ENCODE measurements around the gene MAST2. TPM values are rescaled to one million over a fixed set of nuclear protein-coding genes. Genes with fewer than 3 reads are reported as not detected.

The MAST2 gene
- total RNA-seq, 4 donors from 2014 or later = 44.9 to 78.3 (median 68.5) TPM

DNA sequence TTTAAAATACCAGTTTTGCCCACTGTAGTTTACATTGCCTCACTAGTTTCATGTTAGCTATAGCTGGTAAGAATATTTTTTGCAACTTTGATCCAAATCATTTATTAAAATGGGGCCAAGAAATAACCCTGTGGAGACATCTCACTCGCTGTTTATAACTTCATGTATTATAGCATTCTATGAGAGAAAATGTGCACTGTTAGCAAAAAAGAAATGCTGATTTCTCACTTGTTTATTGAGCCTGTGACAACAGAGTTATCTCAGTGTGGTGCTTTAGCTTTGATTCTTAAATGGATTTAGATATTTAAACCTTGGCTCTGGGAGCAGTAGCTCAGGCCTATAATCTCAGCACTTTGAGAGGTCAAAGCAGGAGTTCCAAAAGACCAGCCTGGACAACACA, 201.1 kb downstream of the MAST2 start:
- no peak for TF ChIP-seq CTCF (IDR thresholded peaks at IDR 0.05)
- TF ChIP-seq EP300 (IDR thresholded peaks at IDR 0.05) = no peak
- no peak for TF ChIP-seq POLR2AphosphoS5 (IDR thresholded peaks at IDR 0.05)
- TF ChIP-seq POLR2A (IDR thresholded peaks at IDR 0.05; ENCODE audit: low read depth) = no peak
- no peaks in the 10 kb centered on the region for H3K9me3 ChIP-seq
- no peaks in the 10 kb centered on the region for H3K27me3 ChIP-seq
- H3K36me3 ChIP-seq = peaks cover 10 to 72% (median 48%) of the 10 kb centered on the region in 4 donors
- 93% methylated on average over 1 of the region's 1 CpG for WGBS
- no peak for DNase-seq (ENCODE audit: extremely low spot score)
- H3K27ac ChIP-seq (replicated peaks in 1 of 4) = no peak overlapping the region
- H3K4me1 ChIP-seq = no peaks in the 10 kb centered on the region
- H3K4me3 ChIP-seq = no peak overlapping the region
- intact Hi-C loops (cut with DNase I) = no loop called here

GRCh38 chr1:46005594-46005993, 202.2 kb downstream of the MAST2 start:
- no peak overlapping the region for H3K27ac ChIP-seq (replicated peaks in 1 of 4)
- H3K36me3 ChIP-seq = peaks cover 10 to 73% (median 55%) of the 10 kb centered on the region in 4 donors
- H3K4me3 ChIP-seq = no peak overlapping the region
- H3K9me3 ChIP-seq = no peaks in the 10 kb centered on the region
- TF ChIP-seq POLR2AphosphoS5 (IDR thresholded peaks at IDR 0.05) = no peak
- TF ChIP-seq POLR2A (IDR thresholded peaks at IDR 0.05; ENCODE audit: low read depth) = no peak
- no peak for TF ChIP-seq EP300 (IDR thresholded peaks at IDR 0.05)
- no peak for TF ChIP-seq CTCF (IDR thresholded peaks at IDR 0.05)
- WGBS = 79% methylated on average over 1 of the region's 1 CpG
- intact Hi-C loops (cut with DNase I) = no loop called here
- peak; percentile 21 for DNase-seq (ENCODE audit: extremely low spot score)
- no peaks in the 10 kb centered on the region for H3K27me3 ChIP-seq
- no peaks in the 10 kb centered on the region for H3K4me1 ChIP-seq

- no peaks in the 10 kb centered on the region for H3K27me3 ChIP-seq
- intact Hi-C loops (cut with DNase I) = no loop called here
- TF ChIP-seq POLR2AphosphoS5 (IDR thresholded peaks at IDR 0.05) (no peak), CTCF (IDR thresholded peaks at IDR 0.05) (no peak), EP300 (IDR thresholded peaks at IDR 0.05) (no peak), POLR2A (IDR thresholded peaks at IDR 0.05; ENCODE audit: low read depth) (no peak)
- H3K9me3 ChIP-seq = no peaks in the 10 kb centered on the region
- no peak overlapping the region for H3K4me3 ChIP-seq
- peak; percentile 60 for DNase-seq (ENCODE audit: extremely low spot score)
- H3K36me3 ChIP-seq = peaks cover 19 to 90% (median 67%) of the 10 kb centered on the region in 4 donors
- no peak overlapping the region for H3K27ac ChIP-seq (replicated peaks in 1 of 4)
- H3K4me1 ChIP-seq = no peaks in the 10 kb centered on the region
Observed at GRCh38 chr1:46008585-46008984, 205.2 kb downstream of the MAST2 start.

DNA sequence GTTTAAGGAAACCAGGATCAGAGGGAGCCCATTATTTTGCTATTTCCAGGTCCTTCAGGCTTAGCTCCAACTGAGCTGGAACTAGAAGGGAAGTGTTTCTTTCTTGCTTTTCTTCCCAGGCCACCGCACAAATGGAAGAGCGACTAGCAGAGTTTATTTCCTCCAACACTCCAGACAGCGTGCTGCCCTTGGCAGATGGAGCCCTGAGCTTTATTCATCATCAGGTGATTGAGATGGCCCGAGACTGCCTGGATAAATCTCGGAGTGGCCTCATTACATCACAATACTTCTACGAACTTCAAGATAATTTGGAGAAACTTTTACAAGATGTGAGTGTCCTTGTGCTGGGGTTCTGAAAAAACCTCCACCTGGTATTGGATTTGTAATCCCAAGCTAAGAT, 207.2 kb downstream of the MAST2 start:
- Histone ChIP-seq H3K9me3 (no peaks in the 10 kb centered on the region), H3K36me3 (peaks cover 19 to 78% (median 63%) of the 10 kb centered on the region in 4 donors), H3K27me3 (no peaks in the 10 kb centered on the region), H3K27ac (replicated peaks in 1 of 4) (no peak overlapping the region), H3K4me1 (no peaks in the 10 kb centered on the region), H3K4me3 (no peak overlapping the region)
- intact Hi-C loops (cut with DNase I) = no loop called here
- no peak for TF ChIP-seq EP300 (IDR thresholded peaks at IDR 0.05)
- TF ChIP-seq CTCF (IDR thresholded peaks at IDR 0.05) = no peak
- TF ChIP-seq POLR2AphosphoS5 (IDR thresholded peaks at IDR 0.05) = no peak
- TF ChIP-seq POLR2A (IDR thresholded peaks at IDR 0.05; ENCODE audit: low read depth) = no peak
- 100% methylated on average over 6 of the region's 6 CpGs for WGBS
- DNase-seq (ENCODE audit: extremely low spot score) = peak; percentile 53

GRCh38 chr1:46011121-46011695, 207.8 kb downstream of the MAST2 start:
- no peak for TF ChIP-seq POLR2A (IDR thresholded peaks at IDR 0.05; ENCODE audit: low read depth)
- no peak for TF ChIP-seq EP300 (IDR thresholded peaks at IDR 0.05)
- TF ChIP-seq POLR2AphosphoS5 (IDR thresholded peaks at IDR 0.05) = no peak
- TF ChIP-seq CTCF (IDR thresholded peaks at IDR 0.05) = no peak
- peaks cover 19 to 73% (median 59%) of the 10 kb centered on the region in 4 donors for H3K36me3 ChIP-seq
- H3K9me3 ChIP-seq = no peaks in the 10 kb centered on the region
- H3K4me1 ChIP-seq = no peaks in the 10 kb centered on the region
- intact Hi-C loops (cut with DNase I) = no loop called here
- H3K27me3 ChIP-seq = no peaks in the 10 kb centered on the region
- no peak for DNase-seq (ENCODE audit: extremely low spot score)
- WGBS = 84% methylated on average over 7 of the region's 7 CpGs
- no peak overlapping the region for H3K27ac ChIP-seq (replicated peaks in 1 of 4)
- no peak overlapping the region for H3K4me3 ChIP-seq

Measured in esophagus muscularis mucosa (tissue), 4 donors.